GM23338 (cell line): ENCODE data around the gene CTTNBP2. TPM values are rescaled to one million over a fixed set of nuclear protein-coding genes. Genes with fewer than 3 reads are reported as not detected.

Source experiments
- ATAC-seq: fragments of 200-7000 bp; cut with Tn5 transposase; 3 replicates; pipeline ENCODE4 v1.9.1; 2020
- DNase-seq: peaks from one replicate; pipeline ENCODE4 v3.0.0-alpha.2; 2015; ENCODE audit warnings: low spot score
- H2AFZ ChIP-seq: fragments of 200-600 bp; sonication (generic); 2 replicates; pipeline ENCODE4 v1.8.0; 2016; ENCODE audit warnings: antibody characterized with exemption, mild to moderate bottlenecking, moderate library complexity
- H3F3A ChIP-seq: fragments of 200-600 bp; sonication (generic); replicated peaks from 2 replicates; pipeline ENCODE4 v1.8.0; 2017; ENCODE audit warnings: antibody characterized with exemption, mixed run types, low read depth
- H3K27ac ChIP-seq: fragments of 200-600 bp; sonication (generic); 2 replicates; pipeline ENCODE4 v1.6.1; 2016; ENCODE audit warnings: low read depth
- H3K27me3 ChIP-seq: fragments of 200-600 bp; sonication (generic); 2 replicates; pipeline ENCODE4 v1.8.0; 2016; ENCODE audit warnings: mild to moderate bottlenecking, mixed run types, moderate library complexity; ENCODE audit not compliant: insufficient read depth
- H3K36me3 ChIP-seq: fragments of 200-600 bp; sonication (generic); 2 replicates; pipeline ENCODE4 v1.8.0; 2016; ENCODE audit warnings: mild to moderate bottlenecking; ENCODE audit not compliant: insufficient read depth
- H3K4me1 ChIP-seq: fragments of 200-600 bp; sonication (generic); 2 replicates; pipeline ENCODE4 v1.8.0; 2016; ENCODE audit warnings: mild to moderate bottlenecking, moderate library complexity; ENCODE audit not compliant: insufficient read depth
- H3K4me2 ChIP-seq: fragments of 200-600 bp; sonication (generic); 2 replicates; pipeline ENCODE4 v1.7.1; 2017; ENCODE audit warnings: mixed run types
- H3K4me3 ChIP-seq: fragments of 200-600 bp; sonication (generic); 2 replicates; pipeline ENCODE4 v1.6.1; 2016; ENCODE audit warnings: mixed run types
- H3K79me2 ChIP-seq: fragments of 200-600 bp; sonication (generic); replicated peaks from 2 replicates; pipeline ENCODE4 v1.8.0; 2017; ENCODE audit warnings: mild to moderate bottlenecking; ENCODE audit not compliant: insufficient read depth
- H3K9me2 ChIP-seq: fragments of 200-600 bp; sonication (generic); 2 replicates; pipeline ENCODE4 v1.8.0; 2017; ENCODE audit not compliant: insufficient read depth
- H4K20me1 ChIP-seq: fragments of 200-600 bp; sonication (generic); replicated peaks from 2 replicates; pipeline ENCODE4 v1.8.0; 2017; ENCODE audit warnings: mild to moderate bottlenecking; ENCODE audit not compliant: insufficient read depth
- H3K27ac Mint-ChIP-seq: 2 replicates; pipeline ENCODE4 v1.8.0; 2020; ENCODE audit warnings: inconsistent platforms, mild to moderate bottlenecking, moderate library complexity, mixed read lengths
- H3K27me3 Mint-ChIP-seq: 3 replicates; pipeline ENCODE4 v1.8.0; 2022; ENCODE audit warnings: low read depth, mild to moderate bottlenecking, moderate library complexity, mixed read lengths, inconsistent platforms; ENCODE audit not compliant: insufficient read depth, poor library complexity
- H3K36me3 Mint-ChIP-seq: 3 replicates; pipeline ENCODE4 v1.8.0; 2021; ENCODE audit warnings: low read depth, mild to moderate bottlenecking, inconsistent platforms, moderate library complexity, mixed read lengths
- H3K4me1 Mint-ChIP-seq: 3 replicates; pipeline ENCODE4 v1.8.0; 2020; ENCODE audit warnings: mild to moderate bottlenecking, inconsistent platforms, mixed read lengths
- H3K4me3 Mint-ChIP-seq: 3 replicates; pipeline ENCODE4 v1.8.0; 2021; ENCODE audit warnings: moderate library complexity, mild to moderate bottlenecking, inconsistent platforms, mixed read lengths
- H3K9me3 Mint-ChIP-seq: 3 replicates; pipeline ENCODE4 v1.8.0; 2020; ENCODE audit warnings: moderate library complexity, mild to moderate bottlenecking, inconsistent platforms, mixed read lengths
- CREB1 ChIP-seq: fragments of 250-450 bp; sonication (Bioruptor Pico); IDR thresholded peaks from 2 replicates; pipeline ENCODE4 v1.5.0; 2020; ENCODE audit warnings: low read depth, mild to moderate bottlenecking, moderate library complexity
- CTCF ChIP-seq, 2 experiments: fragments of 200-600 bp in 1 of 2; sonication (generic) in 1 of 2; conservative IDR thresholded peaks; 2 replicates each; pipeline versions ENCODE4 v1.5.1 to v1.6.1; 2016 to 2017; ENCODE audit warnings: antibody characterized with exemption in 2 of 2, low read depth in 2 of 2, mild to moderate bottlenecking in 2 of 2, moderate library complexity in 1 of 2
- ETS1 ChIP-seq: IDR thresholded peaks from 2 replicates; pipeline ENCODE4 v1.6.1; 2016; ENCODE audit warnings: antibody characterized with exemption
- EZH2 ChIP-seq: fragments of 200-600 bp; sonication (generic); IDR thresholded peaks from one replicate; pipeline ENCODE4 v1.8.0; 2017; ENCODE audit warnings: antibody characterized with exemption, mild to moderate bottlenecking, low read depth; ENCODE audit not compliant: unreplicated experiment
- EZH2phosphoT487 ChIP-seq: fragments of 200-600 bp; sonication (generic); IDR thresholded peaks from one replicate; pipeline ENCODE4 v1.8.1; 2018; ENCODE audit warnings: antibody characterized with exemption; ENCODE audit not compliant: unreplicated experiment
- JUNB ChIP-seq: IDR thresholded peaks from one replicate; pipeline ENCODE4 v1.6.1; 2016; ENCODE audit warnings: antibody characterized with exemption; ENCODE audit not compliant: unreplicated experiment
- NANOG ChIP-seq: IDR thresholded peaks from 2 replicates; pipeline ENCODE4 v1.6.1; 2016; ENCODE audit warnings: antibody characterized with exemption, borderline replicate concordance
- POLR2AphosphoS5 ChIP-seq: IDR thresholded peaks from 2 replicates; pipeline ENCODE4 v1.6.1; 2016; ENCODE audit warnings: antibody characterized with exemption, low read depth
- REST ChIP-seq: IDR thresholded peaks from one replicate; pipeline ENCODE4 v1.6.1; 2018; ENCODE audit warnings: antibody characterized with exemption; ENCODE audit not compliant: unreplicated experiment
- STAT1 ChIP-seq: IDR thresholded peaks from one replicate; pipeline ENCODE4 v1.6.1; 2016; ENCODE audit warnings: antibody characterized with exemption; ENCODE audit not compliant: unreplicated experiment
- ZNF114 ChIP-seq: fragments of 250-450 bp; sonication (Bioruptor Pico); IDR thresholded peaks from 2 replicates; pipeline ENCODE4 v1.5.0; 2020; ENCODE audit warnings: mild to moderate bottlenecking, moderate library complexity
- ZNF331 ChIP-seq: fragments of 250-450 bp; sonication (Bioruptor Pico); IDR thresholded peaks from 2 replicates; pipeline ENCODE4 v1.5.0; 2020; ENCODE audit warnings: low read depth, mild to moderate bottlenecking, moderate library complexity
- ZNF462 ChIP-seq: fragments of 250-450 bp; sonication (Bioruptor Pico); IDR thresholded peaks from 2 replicates; pipeline ENCODE4 v1.5.0; 2020; ENCODE audit warnings: mild to moderate bottlenecking, moderate library complexity
- polyA plus RNA-seq: library from polyadenylated mRNA; unstranded; fragments of >200 nt; fragmentation: Nextera tagmentation; extraction: Ambion mirVana; gene quantifications from 2 replicates; pipeline ENCODE4 v1.2.1, GENCODE V29; 2016
- total RNA-seq: library from RNA; depleted of rRNA; stranded (reverse); fragments of >200 nt; shearing (Covaris generic); gene quantifications from 2 replicates; pipeline ENCODE4 v1.2.3, GENCODE V29; 2014

CTTNBP2 gene
- total and polyA plus RNA-seq, 2 experiments from 2014 or later: 26.8 to 30.7 TPM

GRCh38 chr7:117841011-117841410 lies 32.2 kb downstream of the CTTNBP2 start:
- Histone ChIP-seq H3K27me3 (no peaks in the 10 kb centered on the region), H3K9me2 (no peaks in the 10 kb centered on the region), H3K4me3 (no peak overlapping the region), H3K4me1 (0 out of 2 replicates have a peak, but pooled peaks cover under 1% of the 10 kb centered on the region), H3F3A (no peaks in the 10 kb centered on the region), H3K79me2 (peaks cover 34% of the 10 kb centered on the region), H4K20me1 (no peaks in the 10 kb centered on the region), H3K27ac (no peak overlapping the region), H3K4me2 (no peak overlapping the region), H2AFZ (no peak overlapping the region), H3K36me3 (no peaks in the 10 kb centered on the region)
- Mint-ChIP-seq H3K27me3 (peaks cover 6% of the 10 kb centered on the region), H3K4me1 (peaks cover 27% of the 10 kb centered on the region), H3K9me3 (no peaks in the 10 kb centered on the region), H3K4me3 (no peak overlapping the region), H3K27ac (no peak overlapping the region), H3K36me3 (peaks cover 34% of the 10 kb centered on the region)
- DNase-seq: no peak
- no peak for ATAC-seq
- TF ChIP-seq POLR2AphosphoS5: no peak
- no peak for TF ChIP-seq CREB1 (CRISPR knock-in tag)
- TF ChIP-seq CTCF (conservative IDR thresholded peaks at IDR 0.05; ENCODE audit: low read depth in 2 of 2): no peak
- TF ChIP-seq JUNB: no peak
- TF ChIP-seq EZH2phosphoT487: no peak
- no peak for TF ChIP-seq ZNF462 (CRISPR knock-in tag)
- no peak for TF ChIP-seq ZNF331
- no peak for TF ChIP-seq REST
- no peak for TF ChIP-seq EZH2
- TF ChIP-seq ZNF114 (CRISPR knock-in tag): no peak
- no peak for TF ChIP-seq ETS1
- TF ChIP-seq NANOG: no peak
- no peak for TF ChIP-seq STAT1
